Measurements from ENCODE around the gene SFXN5. TPM values are rescaled to one million over a fixed set of nuclear protein-coding genes. Genes with fewer than 3 reads are reported as not detected.

Gene SFXN5
- total RNA-seq, 1 donor from 2014 or later = 21.8 TPM

- Mint-ChIP-seq H3K9me3 (no peaks in the 10 kb centered on the region), H3K4me3 (no peak overlapping the region), H3K36me3 (ENCODE audit: low read depth) (no peaks in the 10 kb centered on the region), H3K27ac (ENCODE audit: unreplicated experiment) (no peak overlapping the region), H3K27me3 (ENCODE audit: low read depth) (no peaks in the 10 kb centered on the region), H3K4me1 (no peaks in the 10 kb centered on the region)
- DNase-seq (ENCODE audit: low read depth, low spot score) = no peak
- no peak for TF ChIP-seq CTCF (conservative IDR thresholded peaks at IDR 0.05)
These were observed 5.9 kb upstream of the SFXN5 start for GRCh38 chr2:73077424-73077795.

- Mint-ChIP-seq H3K9me3 (no peaks in the 10 kb centered on the region), H3K27ac (ENCODE audit: unreplicated experiment) (no peak overlapping the region)
These were observed 5.3 kb upstream of the SFXN5 start for GRCh38 chr2:73076701-73077423.

GRCh38 chr2:73075477-73076373 lies 4.2 kb upstream of the SFXN5 start:
- TF ChIP-seq CTCF (conservative IDR thresholded peaks at IDR 0.05) = no peak
- DNase-seq (ENCODE audit: low read depth, low spot score) = no peak
- no peak overlapping the region for H3K27ac Mint-ChIP-seq (ENCODE audit: unreplicated experiment)
- H3K4me3 Mint-ChIP-seq = no peak overlapping the region
- no peaks in the 10 kb centered on the region for H3K9me3 Mint-ChIP-seq
- peaks cover 10% of the 10 kb centered on the region for H3K4me1 Mint-ChIP-seq
- H3K27me3 Mint-ChIP-seq (ENCODE audit: low read depth) = no peaks in the 10 kb centered on the region
- no peaks in the 10 kb centered on the region for H3K36me3 Mint-ChIP-seq (ENCODE audit: low read depth)

More at GRCh38 chr2:73076701-73077423, 5.3 kb upstream of the SFXN5 start:
- H3K36me3 Mint-ChIP-seq (ENCODE audit: low read depth) = no peaks in the 10 kb centered on the region
- H3K4me3 Mint-ChIP-seq = peak overlapping the region; percentile 61
- no peaks in the 10 kb centered on the region for H3K27me3 Mint-ChIP-seq (ENCODE audit: low read depth)
- DNase-seq (ENCODE audit: low read depth, low spot score) = no peak
- no peak for TF ChIP-seq CTCF (conservative IDR thresholded peaks at IDR 0.05)
- H3K4me1 Mint-ChIP-seq = peaks cover 5% of the 10 kb centered on the region

GRCh38 chr2:73074110-73075069 lies 2.9 kb upstream of the SFXN5 start:
- Mint-ChIP-seq H3K27me3 (ENCODE audit: low read depth) (no peaks in the 10 kb centered on the region), H3K27ac (ENCODE audit: unreplicated experiment) (no peak overlapping the region), H3K36me3 (ENCODE audit: low read depth) (no peaks in the 10 kb centered on the region), H3K4me3 (no peak overlapping the region), H3K4me1 (peaks cover 20% of the 10 kb centered on the region), H3K9me3 (no peaks in the 10 kb centered on the region)
- TF ChIP-seq CTCF (conservative IDR thresholded peaks at IDR 0.05) = no peak
- no peak for DNase-seq (ENCODE audit: low read depth, low spot score)

GRCh38 chr2:73072416-73072815 lies 904 bp upstream of the SFXN5 start:
- Mint-ChIP-seq H3K4me3 (peak overlapping the region; percentile 99), H3K9me3 (no peaks in the 10 kb centered on the region), H3K27ac (ENCODE audit: unreplicated experiment) (no peak overlapping the region), H3K27me3 (ENCODE audit: low read depth) (no peaks in the 10 kb centered on the region), H3K4me1 (peaks cover 32% of the 10 kb centered on the region), H3K36me3 (ENCODE audit: low read depth) (no peaks in the 10 kb centered on the region)
- no peak for DNase-seq (ENCODE audit: low read depth, low spot score)
- no peak for TF ChIP-seq CTCF (conservative IDR thresholded peaks at IDR 0.05)

Measured in neural crest cell (in vitro differentiated cells).